ENCODE data around the gene LIMCH1. TPM values are rescaled to one million over a fixed set of nuclear protein-coding genes. Genes with fewer than 3 reads are reported as not detected.
"Not testable (repeated sequence)": the region's sequence is repeated elsewhere in the genome, so short reads cannot be mapped to it uniquely, and the experiment has no call there.

LIMCH1 gene, protein sequence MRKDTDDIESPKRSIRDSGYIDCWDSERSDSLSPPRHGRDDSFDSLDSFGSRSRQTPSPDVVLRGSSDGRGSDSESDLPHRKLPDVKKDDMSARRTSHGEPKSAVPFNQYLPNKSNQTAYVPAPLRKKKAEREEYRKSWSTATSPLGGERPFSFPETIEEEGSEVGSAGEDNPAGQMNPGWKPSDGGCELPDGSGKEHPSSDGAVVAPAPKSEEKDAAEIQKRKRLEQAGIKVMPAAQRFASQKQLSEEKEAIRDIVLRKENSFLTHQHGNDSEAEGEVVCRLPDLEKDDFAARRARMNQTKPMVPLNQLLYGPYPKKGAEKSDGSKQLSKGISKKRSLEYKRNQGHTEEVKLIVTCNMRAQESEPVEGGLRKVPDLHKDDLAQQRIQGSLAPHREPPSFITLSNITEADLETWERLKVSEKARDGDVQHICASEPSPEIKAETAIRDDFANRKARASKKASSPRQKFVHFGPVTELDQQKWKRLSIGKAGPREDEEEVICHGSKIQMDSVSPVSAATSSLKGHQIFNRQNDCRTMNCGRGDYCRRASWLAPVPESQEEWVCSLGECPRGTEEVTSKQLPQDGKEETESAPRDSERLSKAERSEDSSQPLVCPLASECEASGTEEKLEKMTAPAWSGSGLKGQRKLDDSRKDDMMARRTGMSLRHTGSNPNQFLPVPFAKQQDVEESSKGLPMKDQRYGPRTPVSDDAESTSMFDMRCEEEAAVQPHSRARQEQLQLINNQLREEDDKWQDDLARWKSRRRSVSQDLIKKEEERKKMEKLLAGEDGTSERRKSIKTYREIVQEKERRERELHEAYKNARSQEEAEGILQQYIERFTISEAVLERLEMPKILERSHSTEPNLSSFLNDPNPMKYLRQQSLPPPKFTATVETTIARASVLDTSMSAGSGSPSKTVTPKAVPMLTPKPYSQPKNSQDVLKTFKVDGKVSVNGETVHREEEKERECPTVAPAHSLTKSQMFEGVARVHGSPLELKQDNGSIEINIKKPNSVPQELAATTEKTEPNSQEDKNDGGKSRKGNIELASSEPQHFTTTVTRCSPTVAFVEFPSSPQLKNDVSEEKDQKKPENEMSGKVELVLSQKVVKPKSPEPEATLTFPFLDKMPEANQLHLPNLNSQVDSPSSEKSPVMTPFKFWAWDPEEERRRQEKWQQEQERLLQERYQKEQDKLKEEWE (N-terminal part only)
- total RNA-seq (13.3 and 16.3 TPM in 2 replicates), polyA plus RNA-seq (10.6 and 15.5 TPM in 2 replicates)

DNA sequence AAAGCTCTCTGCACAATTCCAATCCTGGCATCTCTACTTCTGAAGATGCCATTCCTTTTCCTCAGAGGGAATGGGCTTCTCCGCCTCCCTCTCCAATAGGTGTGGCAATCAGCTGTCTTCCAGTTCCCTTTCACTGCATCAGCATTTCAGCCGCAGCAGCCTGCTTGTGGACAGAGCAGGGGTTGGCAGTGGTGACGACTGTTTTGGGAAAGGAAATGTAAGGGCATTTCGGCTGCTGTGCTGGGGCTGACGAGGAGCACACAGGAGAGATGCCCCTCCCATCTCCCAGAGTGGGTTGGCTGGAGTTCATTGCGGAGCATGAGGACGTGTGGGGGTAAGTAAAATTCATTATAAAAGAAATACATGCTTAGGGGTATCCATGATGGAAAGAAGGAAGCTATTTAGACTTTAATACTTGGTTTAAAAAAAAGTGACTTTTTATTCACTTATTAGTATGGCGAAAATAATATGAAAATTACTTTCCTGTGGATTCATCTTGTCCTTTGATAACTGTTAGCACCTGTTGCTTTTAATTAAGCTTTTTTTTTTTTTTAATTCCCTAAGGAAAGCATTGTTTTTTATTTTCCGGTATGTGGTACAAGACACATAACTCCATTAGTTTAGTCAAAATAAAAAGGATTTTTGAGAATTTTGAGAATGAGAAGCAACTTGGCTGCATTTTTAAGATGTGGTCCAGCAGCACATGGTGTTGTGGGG lies at the start of gene LIMCH1:
TSS of gene LIMCH1 (plus strand) at position 141 of the 717 bp plus-strand sequence. CDS start 67,839 bp downstream, outside the sequence.
- Histone ChIP-seq H3K4me2 (no peak within 1 kb of the TSS), H3K9me2 (replicated peaks; ENCODE audit: insufficient read depth) (no peaks in the 10 kb centered on the region), H2AFZ (no peak within 1 kb of the TSS), H3K27me3 (peaks cover 2% of the 10 kb centered on the region), H3K4me3 (no peak within 1 kb of the TSS), H3K4me1 (ENCODE audit: insufficient read depth) (peaks cover 10% of the 10 kb centered on the region), H3K9me3 (ENCODE audit: low read depth) (no peaks in the 10 kb centered on the region), H3K36me3 (replicated peaks; ENCODE audit: insufficient read depth, low read depth) (no peaks in the 10 kb centered on the region), H3K79me2 (no peaks in the 10 kb centered on the region), H4K20me1 (ENCODE audit: insufficient read depth, poor library complexity, severe bottlenecking) (no peaks in the 10 kb centered on the region), H3K27ac (no peak within 1 kb of the TSS)
- no peak for DNase-seq (ENCODE audit: low spot score)
- 80% methylated on average over 9 of the region's 9 CpGs for WGBS (ENCODE audit: low lambda C conversion rate, missing lambda C conversion rate)
- TF ChIP-seq EZH2 (IDR thresholded peaks at IDR 0.05; ENCODE audit: borderline replicate concordance) (no peak), EZH2phosphoT487 (IDR thresholded peaks at IDR 0.05; ENCODE audit: low read depth, severe bottlenecking, unreplicated experiment) (no peak)

DNA sequence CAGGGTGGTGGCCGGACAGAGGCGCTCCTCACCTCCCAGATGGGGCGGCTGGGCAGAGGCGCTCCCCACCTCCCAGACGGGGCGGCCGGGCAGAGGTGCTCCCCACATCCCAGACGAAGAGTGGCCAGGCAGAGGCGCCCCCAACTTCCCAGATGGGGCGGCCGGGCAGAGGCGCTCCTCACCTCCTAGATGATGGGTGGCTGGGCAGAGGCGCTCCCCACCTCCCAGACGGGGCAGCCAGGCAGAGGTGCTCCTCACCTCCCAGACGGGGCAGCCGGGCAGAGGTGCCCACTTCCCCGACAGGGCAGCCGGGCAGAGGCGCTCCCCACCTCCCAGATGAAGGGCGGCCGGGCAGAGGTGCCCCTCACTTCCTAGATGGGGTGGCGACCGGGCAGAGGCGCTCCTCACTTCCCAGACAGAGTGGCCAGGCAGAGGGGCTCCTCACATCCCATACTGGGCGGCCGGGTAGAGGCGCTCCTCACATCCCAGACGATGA lies 46.8 kb upstream of the LIMCH1 start:
- H3K4me2 ChIP-seq; H3K9me3 ChIP-seq (ENCODE audit: low read depth); H3K79me2 ChIP-seq; H3K4me1 ChIP-seq (ENCODE audit: insufficient read depth); H3K27me3 ChIP-seq; H3K4me3 ChIP-seq; H2AFZ ChIP-seq; DNase-seq (ENCODE audit: low spot score); H4K20me1 ChIP-seq (ENCODE audit: insufficient read depth, poor library complexity, severe bottlenecking); H3K9me2 ChIP-seq (replicated peaks; ENCODE audit: insufficient read depth); H3K27ac ChIP-seq; H3K36me3 ChIP-seq (replicated peaks; ENCODE audit: insufficient read depth, low read depth): not testable (repeated sequence)
- WGBS (ENCODE audit: low lambda C conversion rate, missing lambda C conversion rate) = 97% methylated on average over 13 of the region's 28 CpGs

DNA sequence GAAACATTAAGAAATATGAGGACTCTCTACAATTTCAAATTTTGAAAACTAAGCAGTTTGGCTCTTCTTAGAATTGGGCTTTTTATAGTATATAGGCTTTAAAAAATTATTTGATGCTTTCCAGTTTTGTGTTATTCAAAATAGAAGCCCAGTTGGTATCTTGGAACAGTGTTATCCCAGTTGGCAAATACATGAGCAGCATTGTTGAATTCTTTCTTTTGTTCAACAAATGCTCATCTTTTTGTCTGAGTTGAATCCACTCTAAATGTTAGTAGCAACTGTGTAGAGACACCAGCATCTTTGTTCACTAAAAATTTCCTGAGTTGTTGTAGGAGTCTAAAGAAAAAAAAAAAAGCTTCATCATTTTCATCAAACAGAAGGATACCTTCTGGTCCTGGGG lies 41.0 kb upstream of the LIMCH1 start:
- no peak for TF ChIP-seq EZH2phosphoT487 (IDR thresholded peaks at IDR 0.05; ENCODE audit: low read depth, severe bottlenecking, unreplicated experiment)
- TF ChIP-seq EZH2 (IDR thresholded peaks at IDR 0.05; ENCODE audit: borderline replicate concordance) = no peak
- TF ChIP-seq, protein P1, sequence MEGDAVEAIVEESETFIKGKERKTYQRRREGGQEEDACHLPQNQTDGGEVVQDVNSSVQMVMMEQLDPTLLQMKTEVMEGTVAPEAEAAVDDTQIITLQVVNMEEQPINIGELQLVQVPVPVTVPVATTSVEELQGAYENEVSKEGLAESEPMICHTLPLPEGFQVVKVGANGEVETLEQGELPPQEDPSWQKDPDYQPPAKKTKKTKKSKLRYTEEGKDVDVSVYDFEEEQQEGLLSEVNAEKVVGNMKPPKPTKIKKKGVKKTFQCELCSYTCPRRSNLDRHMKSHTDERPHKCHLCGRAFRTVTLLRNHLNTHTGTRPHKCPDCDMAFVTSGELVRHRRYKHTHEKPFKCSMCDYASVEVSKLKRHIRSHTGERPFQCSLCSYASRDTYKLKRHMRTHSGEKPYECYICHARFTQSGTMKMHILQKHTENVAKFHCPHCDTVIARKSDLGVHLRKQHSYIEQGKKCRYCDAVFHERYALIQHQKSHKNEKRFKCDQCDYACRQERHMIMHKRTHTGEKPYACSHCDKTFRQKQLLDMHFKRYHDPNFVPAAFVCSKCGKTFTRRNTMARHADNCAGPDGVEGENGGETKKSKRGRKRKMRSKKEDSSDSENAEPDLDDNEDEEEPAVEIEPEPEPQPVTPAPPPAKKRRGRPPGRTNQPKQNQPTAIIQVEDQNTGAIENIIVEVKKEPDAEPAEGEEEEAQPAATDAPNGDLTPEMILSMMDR (IDR thresholded peaks at IDR 0.05; ENCODE audit: poor library complexity) = no peak
- Histone ChIP-seq H3K27me3 (no peaks in the 10 kb centered on the region), H3K4me2 (no peak overlapping the region), H3K4me1 (ENCODE audit: insufficient read depth) (peaks cover 6% of the 10 kb centered on the region), H3K27ac (no peak overlapping the region), H3K4me3 (no peak overlapping the region), H2AFZ (no peak overlapping the region), H4K20me1 (ENCODE audit: insufficient read depth, poor library complexity, severe bottlenecking) (no peaks in the 10 kb centered on the region), H3K36me3 (replicated peaks; ENCODE audit: insufficient read depth, low read depth) (no peaks in the 10 kb centered on the region), H3K9me2 (replicated peaks; ENCODE audit: insufficient read depth) (no peaks in the 10 kb centered on the region), H3K9me3 (ENCODE audit: low read depth) (no peaks in the 10 kb centered on the region), H3K79me2 (no peaks in the 10 kb centered on the region)
- DNase-seq (ENCODE audit: low spot score) = no peak

DNA sequence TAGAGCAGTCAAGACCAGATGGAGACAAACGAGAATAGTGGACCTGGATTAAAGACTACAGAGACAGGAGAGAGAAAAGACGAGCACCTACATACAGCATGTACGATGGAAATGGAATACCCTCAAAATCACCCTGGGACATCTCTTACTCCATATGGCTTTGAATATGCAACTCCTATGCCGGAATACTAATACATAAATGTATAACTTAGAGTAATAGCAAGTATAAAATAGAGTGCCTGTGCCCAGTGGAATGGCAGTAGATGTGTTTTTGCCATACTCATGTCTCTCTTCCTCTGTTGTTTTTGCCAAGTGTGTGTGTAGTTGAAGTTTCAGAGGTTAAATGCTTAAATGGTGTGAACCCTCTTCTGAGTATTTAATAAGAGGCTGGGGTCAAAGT lies 39.8 kb upstream of the LIMCH1 start:
- no peaks in the 10 kb centered on the region for H3K36me3 ChIP-seq (replicated peaks; ENCODE audit: insufficient read depth, low read depth)
- DNase-seq (ENCODE audit: low spot score) = no peak
- H3K27ac ChIP-seq = peak overlapping the region; percentile 1
- WGBS (ENCODE audit: low lambda C conversion rate, missing lambda C conversion rate) = 91% methylated on average over 4 of the region's 4 CpGs
- H3K9me3 ChIP-seq (ENCODE audit: low read depth) = no peaks in the 10 kb centered on the region
- H3K4me2 ChIP-seq = peak overlapping the region; percentile 3
- H3K4me1 ChIP-seq (ENCODE audit: insufficient read depth) = peaks cover 6% of the 10 kb centered on the region
- TF ChIP-seq EZH2phosphoT487 (IDR thresholded peaks at IDR 0.05; ENCODE audit: low read depth, severe bottlenecking, unreplicated experiment) = no peak
- TF ChIP-seq, protein P1 (IDR thresholded peaks at IDR 0.05; ENCODE audit: poor library complexity) = no peak
- TF ChIP-seq EZH2 (IDR thresholded peaks at IDR 0.05; ENCODE audit: borderline replicate concordance) = no peak
- no peaks in the 10 kb centered on the region for H4K20me1 ChIP-seq (ENCODE audit: insufficient read depth, poor library complexity, severe bottlenecking)
- H3K4me3 ChIP-seq = no peak overlapping the region
- H3K79me2 ChIP-seq = no peaks in the 10 kb centered on the region
- no peaks in the 10 kb centered on the region for H3K27me3 ChIP-seq
- no peak overlapping the region for H2AFZ ChIP-seq
- H3K9me2 ChIP-seq (replicated peaks; ENCODE audit: insufficient read depth) = no peaks in the 10 kb centered on the region

Data from hepatocyte (in vitro differentiated cells).